Nephron progenitor cell (in vitro differentiated cells): ENCODE data around the gene IRAK3.

ENCODE experiments used
- DNase-seq: peaks from one replicate; pipeline ENCODE4 v3.0.0; 2021
- H3K27ac Mint-ChIP-seq: 2 replicates; pipeline ENCODE4 v1.8.0; 2021; ENCODE audit warnings: mild to moderate bottlenecking, moderate library complexity, mixed read lengths
- H3K27me3 Mint-ChIP-seq: 2 replicates; pipeline ENCODE4 v1.8.0; 2021; ENCODE audit warnings: mild to moderate bottlenecking, low read depth, mixed read lengths; ENCODE audit not compliant: poor library complexity
- H3K36me3 Mint-ChIP-seq: 2 replicates; pipeline ENCODE4 v1.8.0; 2021; ENCODE audit warnings: low read depth, mixed read lengths
- H3K4me1 Mint-ChIP-seq: 2 replicates; pipeline ENCODE4 v1.8.0; 2021; ENCODE audit warnings: mixed read lengths
- H3K4me3 Mint-ChIP-seq: 2 replicates; pipeline ENCODE4 v1.8.0; 2021; ENCODE audit warnings: mild to moderate bottlenecking, moderate library complexity, mixed read lengths
- H3K9me3 Mint-ChIP-seq: 2 replicates; pipeline ENCODE4 v1.8.0; 2021; ENCODE audit warnings: mild to moderate bottlenecking, moderate library complexity, mixed read lengths
- CTCF ChIP-seq: fragments of 200-600 bp; sonication (generic); IDR thresholded peaks from 2 replicates; pipeline ENCODE4 v1.5.0; 2021; ENCODE audit warnings: antibody characterized with exemption

Gene IRAK3

GRCh38 chr12:66156654-66157053 lies 32.4 kb upstream of the IRAK3 start:
- Mint-ChIP-seq H3K4me3 (no peak overlapping the region), H3K27me3 (peaks cover 2% of the 10 kb centered on the region), H3K27ac (no peak overlapping the region), H3K36me3 (peaks cover 26% of the 10 kb centered on the region), H3K4me1 (no peaks in the 10 kb centered on the region), H3K9me3 (peaks cover 3% of the 10 kb centered on the region)
- no peak for TF ChIP-seq CTCF
- DNase-seq = no peak

- H3K27me3 Mint-ChIP-seq = peaks cover 2% of the 10 kb centered on the region
- H3K9me3 Mint-ChIP-seq = peaks cover 22% of the 10 kb centered on the region
- H3K4me1 Mint-ChIP-seq = no peaks in the 10 kb centered on the region
- no peak overlapping the region for H3K4me3 Mint-ChIP-seq
- TF ChIP-seq CTCF = no peak
- peaks cover 44% of the 10 kb centered on the region for H3K36me3 Mint-ChIP-seq
- no peak overlapping the region for H3K27ac Mint-ChIP-seq
- DNase-seq = no peak
Measured at GRCh38 chr12:66159123-66159522, 29.9 kb upstream of the IRAK3 start.

GRCh38 chr12:66160704-66161103 lies 28.3 kb upstream of the IRAK3 start:
- Mint-ChIP-seq H3K27ac (no peak overlapping the region), H3K9me3 (peaks cover 37% of the 10 kb centered on the region), H3K4me3 (no peak overlapping the region), H3K4me1 (no peaks in the 10 kb centered on the region), H3K36me3 (peaks cover 60% of the 10 kb centered on the region), H3K27me3 (peaks cover 5% of the 10 kb centered on the region)
- TF ChIP-seq CTCF = no peak
- DNase-seq = no peak

- Mint-ChIP-seq H3K4me1 (no peaks in the 10 kb centered on the region), H3K9me3 (peaks cover 56% of the 10 kb centered on the region), H3K36me3 (peaks cover 69% of the 10 kb centered on the region), H3K27ac (no peak overlapping the region), H3K27me3 (peaks cover 5% of the 10 kb centered on the region), H3K4me3 (no peak overlapping the region)
- DNase-seq = no peak
- no peak for TF ChIP-seq CTCF
Measured at GRCh38 chr12:66162701-66163100, 26.3 kb upstream of the IRAK3 start.

- no peak for DNase-seq
- H3K36me3 Mint-ChIP-seq = peaks cover 72% of the 10 kb centered on the region
Measured at GRCh38 chr12:66163289-66163688, 25.7 kb upstream of the IRAK3 start.

More at GRCh38 chr12:66163289-66163688, 25.7 kb upstream of the IRAK3 start:
- no peak overlapping the region for H3K4me3 Mint-ChIP-seq
- peaks cover 62% of the 10 kb centered on the region for H3K9me3 Mint-ChIP-seq
- TF ChIP-seq CTCF = no peak
- no peak overlapping the region for H3K27ac Mint-ChIP-seq
- H3K4me1 Mint-ChIP-seq = peaks cover 4% of the 10 kb centered on the region
- peaks cover 3% of the 10 kb centered on the region for H3K27me3 Mint-ChIP-seq
